ENCODE measurements around the gene CAVIN1. TPM values are rescaled to one million over a fixed set of nuclear protein-coding genes. Genes with fewer than 3 reads are reported as not detected.
"Not testable (repeated sequence)": the region's sequence is repeated elsewhere in the genome, so short reads cannot be mapped to it uniquely, and the experiment has no call there.

CAVIN1 gene
- total RNA-seq, 1 experiment from 2014 or later, result 308 TPM

DNA sequence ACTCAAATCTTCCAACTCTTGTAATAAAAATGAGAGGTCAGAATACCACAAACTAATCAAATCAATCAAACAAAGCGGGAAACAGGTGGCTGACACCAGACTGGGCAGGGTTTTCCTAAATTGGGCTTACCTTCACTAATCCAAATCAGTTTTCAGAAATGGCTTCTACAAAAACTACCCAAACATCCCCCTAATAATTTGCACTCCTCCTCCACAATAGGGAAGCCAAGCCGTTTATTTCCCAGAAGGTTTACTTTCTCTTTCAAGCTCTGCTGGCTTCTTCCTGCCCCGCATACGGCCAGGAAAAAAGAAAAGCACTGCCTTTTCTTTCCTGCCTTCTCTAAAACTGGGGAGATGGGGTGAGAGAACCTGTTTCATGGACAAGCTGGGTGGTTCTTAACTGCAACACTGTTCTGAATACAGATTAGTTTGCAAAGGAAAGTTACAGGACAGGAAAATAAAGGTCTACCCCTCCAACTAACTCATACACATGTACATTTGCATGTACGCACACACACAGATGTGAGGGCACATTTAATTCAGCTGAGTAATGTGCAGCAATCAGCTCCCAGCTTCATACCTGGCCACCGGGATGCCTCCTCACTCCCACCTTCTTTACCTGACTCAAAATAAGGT lies 44.0 kb downstream of the CAVIN1 start:
- DNase-seq (ENCODE audit: low read depth), result peak; percentile 28

DNA sequence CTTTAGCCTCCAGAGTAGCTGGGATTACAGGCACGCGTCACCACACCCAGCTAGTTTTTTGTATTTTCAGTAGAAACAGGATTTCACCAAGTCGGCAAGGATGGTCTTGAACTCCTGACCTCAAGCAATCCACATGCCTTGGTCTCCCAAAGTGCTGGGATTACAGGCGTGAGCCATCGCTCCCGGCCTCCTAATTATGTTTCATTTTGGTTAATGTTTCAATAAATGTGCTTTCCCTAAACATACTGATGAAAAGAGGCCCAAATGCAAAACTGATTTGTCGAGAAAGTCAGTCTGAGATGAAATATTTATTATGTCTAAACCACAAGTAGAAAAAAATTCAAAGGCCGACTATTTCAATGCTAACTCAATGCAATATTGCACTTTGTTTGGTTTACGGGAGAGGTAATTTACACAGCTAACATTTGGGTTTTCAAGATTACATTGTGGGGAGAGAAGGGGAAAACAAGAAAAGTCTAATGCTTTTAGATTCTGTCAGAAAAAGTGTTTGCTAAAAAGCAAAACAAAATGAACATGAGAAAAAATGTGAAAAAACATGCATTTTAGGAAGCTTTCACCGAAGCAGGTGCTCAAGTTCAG lies 44.6 kb downstream of the CAVIN1 start:
- no peak for DNase-seq (ENCODE audit: low read depth)

DNA sequence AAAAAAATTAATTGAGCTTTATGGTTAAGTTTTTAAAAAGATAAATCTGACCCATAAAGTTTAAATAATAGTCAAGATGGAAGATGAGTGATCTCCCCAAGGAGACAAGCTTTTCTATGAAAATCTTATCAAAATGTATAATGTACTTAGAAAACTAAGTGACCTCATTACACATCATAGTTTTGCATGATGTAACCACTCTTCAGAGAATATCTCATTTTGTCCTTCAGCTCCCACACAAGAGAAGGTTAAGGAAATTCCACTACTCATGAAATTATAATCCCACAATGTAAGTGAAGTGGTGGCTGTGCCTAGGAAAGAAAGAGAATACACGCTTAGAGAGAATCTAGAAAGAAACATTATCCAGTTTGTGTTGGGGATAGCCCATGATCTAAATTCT lies 49.2 kb downstream of the CAVIN1 start:
- DNase-seq (ENCODE audit: low read depth), result no peak

DNA sequence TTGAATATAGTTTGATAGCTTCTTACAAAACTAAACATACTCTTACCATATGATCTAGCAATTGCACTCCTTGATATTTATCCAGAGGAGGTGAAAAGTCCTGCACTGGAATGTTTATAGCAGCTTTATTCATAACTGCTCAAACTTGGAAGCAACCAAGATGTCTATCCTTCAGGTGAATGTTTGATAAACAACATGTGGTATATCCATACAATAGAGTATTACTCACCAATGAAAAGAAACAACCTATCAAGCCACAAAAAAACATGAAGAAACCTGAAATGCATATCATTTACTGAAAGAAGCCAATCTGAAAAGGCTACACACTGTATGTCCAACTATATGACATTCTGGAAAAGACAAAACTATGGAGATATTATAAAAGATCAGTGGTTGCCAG lies 50.9 kb downstream of the CAVIN1 start:
- DNase-seq (ENCODE audit: low read depth), result no peak

DNA sequence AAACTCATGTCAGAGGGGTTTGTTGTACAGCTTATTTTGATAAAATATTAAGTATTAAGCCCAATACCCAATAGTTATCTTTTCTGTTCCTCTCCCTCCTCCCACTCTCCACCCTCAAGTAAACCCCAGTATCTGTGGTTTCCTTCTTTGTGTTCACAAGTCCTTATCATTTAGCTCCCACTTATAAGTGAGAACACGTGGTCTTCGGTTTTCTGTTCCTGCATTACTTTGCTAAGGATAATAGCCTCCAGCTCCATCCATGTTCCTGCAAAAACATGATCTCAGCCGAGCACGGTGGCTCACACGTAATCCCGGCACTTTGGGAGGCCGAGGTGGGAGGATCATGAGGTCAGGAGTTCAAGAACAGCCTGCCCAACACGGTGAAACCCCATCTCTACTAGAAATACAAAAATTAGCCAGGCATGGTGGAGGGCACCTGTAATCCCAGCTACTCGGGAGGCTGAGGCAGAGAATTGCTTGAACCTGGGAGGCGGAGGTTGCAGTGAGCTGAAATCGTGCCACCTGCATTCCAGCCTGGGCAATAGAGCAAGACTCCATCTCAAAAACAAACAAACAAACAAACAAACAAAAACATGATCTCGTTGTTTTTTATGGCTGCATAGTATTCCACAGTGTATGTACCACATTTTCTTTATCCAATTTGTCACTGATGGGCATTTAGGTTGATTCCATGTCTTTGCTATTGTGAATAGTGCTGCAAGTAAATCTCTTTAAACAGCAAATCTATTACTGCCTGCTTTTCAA lies 54.1 kb downstream of the CAVIN1 start:
- DNase-seq (ENCODE audit: low read depth), result not testable (repeated sequence)

DNA sequence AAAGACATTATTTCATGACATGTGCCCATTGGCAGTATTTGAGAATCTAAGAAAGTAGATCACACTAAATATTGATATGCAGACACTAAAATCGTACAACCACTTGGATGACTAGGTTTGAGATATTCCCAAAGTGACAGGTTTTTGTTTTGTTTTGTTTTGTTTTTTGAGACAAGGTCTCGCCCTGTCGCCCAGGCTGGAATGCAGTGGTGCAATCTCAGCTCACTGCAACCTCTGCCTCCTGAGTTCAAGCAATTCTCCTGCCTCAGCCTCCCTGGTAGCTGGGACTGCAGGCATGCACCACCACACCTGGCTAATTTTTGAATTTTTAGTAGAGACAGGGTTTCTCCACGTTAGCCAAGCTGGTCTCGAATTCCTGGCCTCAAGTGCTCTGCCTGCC lies 54.7 kb downstream of the CAVIN1 start:
- DNase-seq (ENCODE audit: low read depth), result not testable (repeated sequence)

DNA sequence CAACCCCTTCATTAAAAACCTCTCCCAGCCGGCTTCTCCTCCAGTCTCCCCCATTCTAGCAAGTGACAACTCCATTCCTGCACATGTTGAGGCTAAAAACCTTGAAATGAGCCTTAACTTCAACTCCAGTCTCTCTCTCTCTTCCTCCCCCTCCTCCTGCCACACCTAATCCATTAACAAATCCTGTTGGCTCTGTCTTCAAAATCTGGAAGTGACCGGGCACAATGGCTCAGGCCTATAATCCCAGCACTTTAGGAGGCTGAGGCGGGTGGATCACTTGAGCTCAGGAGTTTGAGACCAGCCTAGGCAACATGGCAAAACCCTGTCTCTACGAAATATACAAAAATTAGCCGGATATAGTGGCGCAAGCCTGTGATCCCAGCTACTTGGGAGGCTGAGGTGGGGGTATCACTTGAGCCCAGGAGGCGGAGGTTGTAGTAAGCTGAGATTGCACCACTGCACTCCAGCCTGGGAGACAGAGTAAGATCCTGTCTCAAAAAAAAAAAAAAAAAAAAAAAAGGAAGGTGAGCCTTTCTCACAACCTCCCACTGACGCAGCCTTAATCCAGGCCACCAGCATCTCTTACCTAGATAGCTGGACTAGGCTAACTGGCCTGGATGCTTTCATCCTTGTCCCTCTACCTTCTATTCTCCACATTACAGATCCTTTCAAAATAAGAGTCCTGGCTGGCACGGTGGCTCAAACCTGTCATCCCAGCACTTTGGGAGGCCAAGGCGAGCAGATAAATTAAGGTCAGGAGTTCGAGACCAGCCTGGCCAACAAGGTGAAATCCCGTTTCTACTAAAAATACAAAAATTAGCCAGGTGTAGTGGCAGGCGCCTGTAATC lies 56.7 kb downstream of the CAVIN1 start:
- not testable (repeated sequence) for DNase-seq (ENCODE audit: low read depth)

DNA sequence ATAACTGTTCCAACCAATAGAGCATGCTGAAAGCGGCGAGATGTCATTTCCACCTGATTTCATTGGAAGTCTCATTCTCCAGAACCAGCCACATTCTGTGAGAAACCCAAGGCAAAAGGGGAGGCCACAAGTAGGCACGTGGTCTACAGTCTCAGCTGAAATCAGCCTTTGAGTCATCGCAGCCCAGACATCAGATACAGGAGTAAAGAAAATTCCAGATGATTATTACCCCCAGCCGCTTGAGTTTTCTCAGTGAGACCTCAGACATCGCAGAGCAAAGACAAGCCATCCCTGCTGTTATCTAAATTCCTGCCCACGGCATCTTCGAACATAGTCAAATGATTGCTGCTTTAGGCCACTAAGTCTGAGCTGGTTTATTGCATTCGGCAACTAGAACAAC lies 57.9 kb downstream of the CAVIN1 start:
- DNase-seq (ENCODE audit: low read depth), result peak; percentile 55

DNA sequence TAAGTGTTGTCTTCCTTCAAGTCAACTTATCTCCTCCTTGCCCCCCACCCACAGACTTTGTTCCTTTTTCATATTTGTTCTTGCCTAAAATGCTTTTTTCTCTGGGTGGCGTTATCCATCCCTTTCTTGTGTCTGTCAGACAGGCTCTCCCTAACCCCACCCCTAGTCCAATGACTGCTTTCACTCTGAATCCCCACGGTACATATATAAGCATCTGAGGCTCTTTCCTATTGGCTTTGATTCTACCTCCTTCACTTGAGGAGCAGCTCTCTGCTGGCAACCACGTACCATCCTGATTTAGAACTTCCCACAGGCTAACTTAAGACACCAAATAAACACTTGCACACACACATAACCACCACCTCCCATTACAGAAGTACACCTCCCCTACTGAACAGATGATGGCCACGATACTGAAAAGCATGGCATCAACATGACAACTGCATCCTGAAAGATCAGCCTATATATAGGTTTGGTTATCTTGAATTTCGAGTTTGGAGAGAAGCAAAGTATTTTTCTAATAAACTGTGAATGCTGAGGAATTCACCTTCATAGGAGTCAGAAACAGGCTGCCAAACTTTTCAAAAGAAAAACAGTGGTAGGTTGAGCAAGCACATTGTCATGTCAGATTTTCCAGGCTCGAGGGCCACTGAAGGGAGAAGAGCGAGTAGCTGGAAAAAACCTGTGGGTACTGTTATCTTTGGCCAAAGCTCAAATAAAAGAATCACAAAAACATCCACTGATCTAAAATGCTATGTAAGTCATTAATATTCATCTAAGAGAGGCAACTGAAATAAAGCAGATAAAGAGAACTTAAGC lies 59.1 kb downstream of the CAVIN1 start:
- DNase-seq (ENCODE audit: low read depth), result no peak

DNA sequence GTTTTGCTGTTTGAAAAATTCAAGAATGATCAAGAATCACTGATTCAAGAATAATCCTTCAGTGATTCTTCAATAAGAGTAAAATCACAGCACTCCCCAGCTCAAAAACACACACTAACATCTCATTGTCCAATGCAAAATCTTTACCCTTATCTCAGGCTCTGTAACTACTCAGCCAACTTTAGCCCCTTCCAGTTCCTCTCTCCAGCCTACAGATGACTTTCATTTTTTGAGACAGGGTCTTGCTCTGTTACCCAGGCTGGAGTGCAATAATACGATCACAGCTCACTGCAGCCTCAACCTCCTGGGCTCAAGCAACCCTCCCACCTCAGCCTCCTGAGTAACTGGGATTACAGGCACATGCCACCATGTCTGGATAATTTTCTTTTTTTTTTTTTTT lies 59.8 kb downstream of the CAVIN1 start:
- no peak for DNase-seq (ENCODE audit: low read depth)

DNA sequence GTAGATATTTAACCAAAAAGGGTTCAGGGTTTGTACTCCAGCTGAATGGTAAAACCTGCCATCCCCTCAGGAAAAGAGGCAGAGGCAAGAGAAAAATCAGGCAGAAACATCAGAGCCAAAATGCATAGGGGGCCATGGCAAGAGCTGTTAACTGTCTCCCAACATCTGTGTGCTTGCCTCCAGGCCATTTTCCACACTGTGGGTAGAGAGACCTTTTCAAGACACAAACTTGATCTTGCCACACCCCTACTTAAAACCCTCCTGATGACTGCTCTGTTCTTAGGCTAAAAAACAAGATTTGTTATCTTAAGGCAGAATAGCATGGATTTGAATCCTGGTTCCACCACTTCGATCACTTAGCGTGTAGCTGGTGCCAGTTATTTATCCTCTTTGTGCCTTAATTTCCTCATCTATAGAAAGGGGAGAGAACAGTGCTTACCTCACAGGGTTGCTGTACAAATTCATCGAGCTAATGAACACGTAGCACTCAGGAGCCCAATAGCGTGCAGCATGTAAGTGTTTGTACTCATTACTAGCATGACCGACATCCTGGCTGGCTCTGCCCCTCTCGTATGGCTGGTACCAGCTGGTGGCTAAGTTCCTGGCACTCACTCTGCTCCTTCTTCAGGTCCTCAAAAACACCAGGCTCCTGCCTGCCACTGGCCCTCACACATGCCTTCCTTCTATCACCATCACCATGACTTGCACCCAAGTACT lies 60.7 kb downstream of the CAVIN1 start:
- no peak for DNase-seq (ENCODE audit: low read depth)

DNA sequence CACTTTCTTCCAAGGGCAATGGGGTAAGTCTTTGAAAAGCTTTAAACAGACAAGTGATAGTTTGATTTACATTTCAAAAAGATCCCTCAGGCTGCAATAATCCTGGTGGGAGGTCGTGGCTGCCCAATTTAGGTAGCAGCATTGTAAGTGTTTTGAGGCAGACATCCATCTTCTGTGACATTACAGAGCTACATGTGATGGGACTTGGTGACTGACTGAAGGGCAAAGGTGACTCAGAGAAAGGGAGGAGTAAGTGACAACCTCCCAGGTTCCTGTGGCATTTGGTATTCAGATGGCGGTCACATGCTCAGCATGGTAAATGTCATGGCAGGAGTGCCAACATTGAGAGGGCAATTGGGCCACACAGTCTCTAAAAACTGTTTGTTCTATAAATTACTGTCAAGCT lies 61.3 kb downstream of the CAVIN1 start:
- DNase-seq (ENCODE audit: low read depth), result no peak

DNA sequence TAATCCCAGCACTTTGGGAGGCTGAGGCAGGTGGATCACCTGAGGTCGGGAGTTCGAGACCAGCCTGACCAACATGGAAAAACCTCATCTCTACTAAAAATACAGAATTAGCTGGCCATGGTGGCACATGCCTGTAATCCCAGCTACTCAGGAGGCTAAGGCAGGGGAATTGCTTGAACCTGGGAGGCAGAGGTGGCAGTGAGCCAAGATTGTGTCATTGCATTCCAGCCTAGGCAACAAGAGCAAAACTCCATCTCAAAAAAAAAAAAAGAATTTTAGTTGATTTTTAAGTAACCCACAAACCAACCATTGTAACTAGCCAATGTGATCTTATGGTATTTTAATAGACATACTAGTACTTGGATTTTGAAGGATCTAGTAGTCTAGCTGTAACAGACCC lies 62.7 kb downstream of the CAVIN1 start:
- not testable (repeated sequence) for DNase-seq (ENCODE audit: low read depth)

DNA sequence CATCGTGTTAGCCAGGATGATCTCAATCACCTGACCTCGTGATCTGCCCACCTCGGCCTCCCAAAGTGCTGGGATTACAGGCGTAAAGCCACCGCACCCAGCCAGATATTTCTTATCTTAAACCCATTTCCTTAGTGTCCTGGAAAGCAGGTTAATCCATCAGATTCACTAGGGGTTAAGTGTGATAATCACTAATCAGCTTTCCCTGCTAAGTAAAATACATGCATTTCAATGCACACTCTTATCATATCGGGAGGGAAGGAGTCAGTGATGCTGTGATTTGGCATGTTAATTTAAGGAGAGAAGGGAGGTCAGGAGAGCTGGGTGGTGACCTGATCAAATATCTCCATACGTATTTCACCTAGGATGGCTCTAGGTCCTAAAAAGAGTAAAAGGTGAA lies 63.9 kb downstream of the CAVIN1 start:
- no peak for DNase-seq (ENCODE audit: low read depth)

DNA sequence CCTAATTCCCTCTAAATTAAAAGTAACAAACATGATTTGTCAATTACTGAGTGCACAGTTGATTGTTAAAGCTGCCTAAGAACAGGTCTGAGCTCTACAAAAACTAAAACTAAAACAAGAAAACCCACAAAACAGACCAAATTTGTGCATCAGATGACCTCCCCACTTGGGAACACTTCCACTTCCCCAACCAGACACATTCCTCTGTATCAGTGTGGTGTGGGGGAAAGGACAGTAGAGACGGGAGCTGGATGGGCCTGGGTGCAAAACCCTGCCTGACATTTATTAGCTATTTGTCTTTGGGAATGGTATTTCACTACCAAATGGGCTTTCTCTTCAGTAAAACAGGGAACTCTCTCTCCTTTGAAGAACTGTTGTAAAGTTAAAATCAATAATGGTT lies 64.6 kb downstream of the CAVIN1 start:
- no peak for DNase-seq (ENCODE audit: low read depth)

DNA sequence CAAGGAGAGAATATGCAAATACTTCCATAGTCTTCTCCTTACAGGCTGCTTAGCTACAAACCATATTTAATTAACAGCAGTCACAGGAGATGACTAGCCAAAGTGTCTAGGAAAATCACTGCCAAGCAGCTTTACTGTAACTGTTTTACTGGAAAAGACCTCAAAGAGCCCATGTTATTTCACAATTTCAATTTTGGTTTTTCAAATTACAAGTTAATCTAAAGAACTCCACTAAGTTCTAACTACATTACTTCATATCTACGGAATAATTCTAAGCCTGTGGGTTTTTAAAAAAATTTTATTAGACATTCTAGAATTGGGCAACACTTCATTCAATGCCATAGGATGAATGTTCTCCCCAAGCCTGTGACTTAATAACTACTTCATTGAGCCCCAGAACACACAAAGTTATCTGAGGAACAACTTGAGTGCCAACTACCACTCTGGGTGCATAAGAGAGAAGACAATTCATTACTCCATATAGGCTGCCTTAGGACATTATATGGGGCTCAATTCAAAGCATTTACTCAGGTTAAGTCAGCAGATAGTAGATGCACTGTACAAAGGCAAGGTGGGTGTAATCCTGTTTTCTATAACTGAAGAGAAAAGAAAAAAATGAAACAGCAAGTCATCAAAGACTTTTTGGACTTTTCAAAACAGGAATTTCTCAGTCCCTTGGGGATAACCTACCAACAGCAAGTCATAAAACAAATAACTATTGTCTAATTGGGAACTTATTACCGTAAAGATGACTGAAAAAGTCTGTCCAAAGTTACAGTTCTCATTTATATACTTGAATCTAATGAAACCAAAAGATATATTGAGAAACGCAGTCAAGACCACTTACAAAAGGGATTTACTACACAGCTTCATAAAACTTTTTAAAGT lies 67.9 kb downstream of the CAVIN1 start:
- peak; percentile 23 for DNase-seq (ENCODE audit: low read depth)
